SKM-1 treated with dmso at 0.1 percent for 144 hours (cell line): ENCODE data around the gene ELAVL2.

ENCODE experiments used
- DNase-seq: peaks from one replicate; lab custom pipeline; 2025; ENCODE audit not compliant: unreplicated experiment; lab: John Stamatoyannopoulos, UW

Gene ELAVL2

GRCh38 chr9:23826120-23826629, at the start of gene ELAVL2:
TSS of gene ELAVL2 (minus strand) at chr9:23826240. CDS start at chr9:23762234, 64,006 bp downstream.
- DNase-seq: no peak

GRCh38 chr9:23858234-23858633, 32.2 kb upstream of the ELAVL2 start:
- no peak for DNase-seq

GRCh38 chr9:23855873-23856604, 30.0 kb upstream of the ELAVL2 start:
- DNase-seq: no peak

- no peak for DNase-seq
Measured at GRCh38 chr9:23850690-23851629, 24.9 kb upstream of the ELAVL2 start.

DNA sequence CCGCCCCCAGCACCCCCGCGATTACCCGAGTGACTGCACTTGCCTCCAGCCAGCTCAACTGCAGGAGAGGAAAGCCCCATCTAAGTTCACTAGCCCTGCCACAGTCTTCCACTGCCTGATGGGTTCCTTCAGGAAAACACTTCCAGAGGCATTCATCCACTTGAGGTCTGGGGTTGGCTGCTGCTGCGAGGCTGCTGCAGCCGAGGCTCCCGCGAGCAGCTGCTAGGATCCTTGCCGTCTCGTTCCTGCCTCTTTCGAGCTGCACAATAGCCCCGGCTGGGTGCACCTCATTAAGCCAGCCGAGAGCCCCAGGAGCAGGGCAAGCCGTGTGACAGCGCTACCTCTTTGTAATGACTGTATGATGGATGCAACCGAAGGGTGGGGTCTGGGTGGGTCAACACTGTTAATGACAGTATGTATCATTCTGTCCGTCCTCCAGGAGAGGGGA, 24.2 kb upstream of the ELAVL2 start:
- no peak for DNase-seq

GRCh38 chr9:23849379-23850035, 23.5 kb upstream of the ELAVL2 start:
- no peak for DNase-seq

- no peak for DNase-seq
Measured at GRCh38 chr9:23842565-23843129, 16.6 kb upstream of the ELAVL2 start.

- DNase-seq: no peak
Measured at GRCh38 chr9:23841304-23841703, 15.3 kb upstream of the ELAVL2 start.

DNA sequence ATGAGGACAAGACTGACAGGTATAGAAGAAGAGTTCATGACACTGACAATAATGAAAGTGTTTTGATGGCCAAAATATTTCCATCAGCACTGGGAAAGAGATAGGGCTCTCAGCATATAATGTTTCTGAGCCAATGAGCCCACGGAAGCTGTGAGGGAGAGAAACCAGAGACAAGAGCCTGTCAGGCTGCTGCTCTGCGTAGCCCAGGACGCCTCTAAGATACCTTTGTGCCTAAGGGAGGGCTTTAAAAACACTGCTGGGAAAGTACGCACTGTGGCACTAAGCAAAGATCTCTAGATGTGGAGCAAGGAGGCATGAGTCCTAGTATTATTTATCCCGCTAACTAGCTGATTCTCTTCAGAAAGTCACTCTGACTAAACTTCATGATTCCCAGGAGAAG, 11.0 kb upstream of the ELAVL2 start:
- DNase-seq: no peak

DNA sequence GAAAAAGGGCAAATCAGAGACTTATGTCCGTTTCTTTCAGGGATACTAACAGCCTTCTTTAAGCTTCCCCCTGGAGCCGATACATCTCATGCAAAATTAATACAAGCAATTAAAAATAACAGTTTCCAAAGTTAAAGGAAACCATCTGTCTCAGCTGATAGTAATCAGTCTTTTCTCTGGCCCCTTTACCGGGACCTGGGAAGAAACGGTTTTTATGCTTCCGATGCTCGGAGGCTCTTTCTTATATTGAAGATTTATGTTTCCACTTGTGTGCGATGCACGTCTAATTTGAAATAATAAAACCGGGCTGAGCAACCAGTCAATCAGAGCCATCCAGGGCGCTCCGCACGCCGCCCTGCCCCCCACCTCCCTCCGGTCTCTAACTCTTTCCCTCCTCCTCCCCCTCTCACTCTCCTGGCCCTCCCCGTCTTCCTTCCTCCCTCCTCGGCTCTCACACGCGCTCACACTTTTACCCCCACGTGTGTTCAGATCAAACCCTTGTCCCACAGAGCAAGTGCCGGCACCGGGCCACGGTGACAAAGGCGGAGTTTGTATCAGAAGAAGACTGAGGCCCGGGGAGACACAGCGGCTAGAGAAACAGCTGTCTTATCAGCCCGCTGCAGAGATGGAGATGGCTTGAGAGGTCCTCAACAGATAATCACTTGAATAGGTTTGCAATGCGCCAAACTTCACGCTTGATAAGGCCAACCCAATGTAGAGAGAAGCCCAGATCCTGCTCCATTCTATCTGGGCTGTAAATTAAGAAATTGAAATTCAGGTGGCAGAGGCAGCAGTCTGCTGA, 5.1 kb upstream of the ELAVL2 start:
- no peak for DNase-seq

DNA sequence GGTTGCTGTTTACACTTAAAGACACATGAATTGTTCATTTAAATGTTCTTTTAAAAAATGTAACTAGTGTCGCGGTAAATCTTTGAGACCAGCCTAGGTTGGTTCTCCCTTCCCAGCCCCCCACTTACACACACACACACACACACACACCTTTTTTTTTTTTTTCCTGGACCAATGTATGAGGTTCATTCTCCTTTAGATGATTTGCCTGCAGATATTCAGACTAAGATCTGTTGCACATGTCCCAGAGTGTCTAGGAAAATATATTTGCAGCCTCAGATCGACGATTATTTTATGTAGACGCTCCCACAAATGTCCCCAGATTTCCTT, 4.4 kb upstream of the ELAVL2 start:
- no peak for DNase-seq

- no peak for DNase-seq
Measured at GRCh38 chr9:23829580-23830475, 3.8 kb upstream of the ELAVL2 start.

DNA sequence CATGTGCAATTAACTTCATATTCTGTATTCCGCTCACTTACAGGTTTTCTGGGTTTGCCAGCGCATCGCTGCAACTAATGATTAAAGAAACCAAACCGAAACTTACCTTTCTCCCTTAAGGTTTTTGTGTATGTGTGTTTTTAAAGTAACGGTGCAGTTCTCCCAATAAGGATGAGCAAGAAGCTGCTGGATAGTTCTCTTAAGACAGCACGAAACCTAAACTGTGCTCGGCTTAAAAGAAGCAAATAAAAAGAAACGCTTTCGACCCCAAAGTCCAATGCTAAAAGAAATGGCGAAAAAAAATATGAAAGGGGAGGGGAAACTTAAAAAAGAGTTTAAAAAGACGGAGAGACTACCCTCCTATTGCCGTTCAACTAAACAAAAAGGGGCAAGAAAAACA, 340 bp downstream of the ELAVL2 start:
- no peak for DNase-seq

DNA sequence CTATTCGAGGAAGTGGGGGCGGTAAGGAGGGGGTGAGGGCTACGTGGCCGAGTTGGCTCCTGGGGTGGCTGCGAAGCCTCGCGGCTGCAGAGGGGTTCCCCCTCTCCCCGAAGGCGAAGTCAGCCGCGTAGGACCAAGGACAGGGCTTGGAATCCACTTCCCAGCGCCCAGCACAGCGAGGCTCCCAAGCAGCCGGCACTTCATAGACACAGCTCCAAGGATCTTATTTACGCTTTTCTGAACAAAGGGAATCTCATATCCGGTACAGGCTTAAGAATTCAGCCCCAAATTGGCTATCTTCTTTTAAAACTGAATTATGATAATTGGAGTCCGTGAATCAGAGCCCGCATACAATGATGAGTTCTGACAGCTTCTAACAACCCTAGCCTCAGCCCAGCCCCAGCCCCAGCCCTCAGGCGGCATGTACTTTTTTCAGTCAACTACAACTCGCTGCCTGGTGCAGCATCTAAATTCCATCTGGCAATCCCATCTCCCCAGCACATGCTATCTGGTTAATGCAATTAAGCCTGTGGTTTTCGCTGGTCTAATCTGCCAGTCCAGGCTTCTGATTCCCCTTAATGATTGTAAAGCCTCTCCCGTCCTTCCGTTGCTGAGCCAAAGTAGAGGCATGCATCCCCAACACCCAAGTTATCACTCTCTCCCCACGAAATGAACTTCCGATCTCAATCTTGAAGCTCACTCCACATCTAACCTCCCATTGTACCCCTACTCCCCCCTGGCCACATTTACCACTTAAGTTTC, 1.0 kb downstream of the ELAVL2 start:
- DNase-seq: no peak

- DNase-seq: no peak
Measured at GRCh38 chr9:23823986-23824829, 1.8 kb downstream of the ELAVL2 start.

- DNase-seq: no peak
Measured at GRCh38 chr9:23823269-23823668, 2.8 kb downstream of the ELAVL2 start.

DNA sequence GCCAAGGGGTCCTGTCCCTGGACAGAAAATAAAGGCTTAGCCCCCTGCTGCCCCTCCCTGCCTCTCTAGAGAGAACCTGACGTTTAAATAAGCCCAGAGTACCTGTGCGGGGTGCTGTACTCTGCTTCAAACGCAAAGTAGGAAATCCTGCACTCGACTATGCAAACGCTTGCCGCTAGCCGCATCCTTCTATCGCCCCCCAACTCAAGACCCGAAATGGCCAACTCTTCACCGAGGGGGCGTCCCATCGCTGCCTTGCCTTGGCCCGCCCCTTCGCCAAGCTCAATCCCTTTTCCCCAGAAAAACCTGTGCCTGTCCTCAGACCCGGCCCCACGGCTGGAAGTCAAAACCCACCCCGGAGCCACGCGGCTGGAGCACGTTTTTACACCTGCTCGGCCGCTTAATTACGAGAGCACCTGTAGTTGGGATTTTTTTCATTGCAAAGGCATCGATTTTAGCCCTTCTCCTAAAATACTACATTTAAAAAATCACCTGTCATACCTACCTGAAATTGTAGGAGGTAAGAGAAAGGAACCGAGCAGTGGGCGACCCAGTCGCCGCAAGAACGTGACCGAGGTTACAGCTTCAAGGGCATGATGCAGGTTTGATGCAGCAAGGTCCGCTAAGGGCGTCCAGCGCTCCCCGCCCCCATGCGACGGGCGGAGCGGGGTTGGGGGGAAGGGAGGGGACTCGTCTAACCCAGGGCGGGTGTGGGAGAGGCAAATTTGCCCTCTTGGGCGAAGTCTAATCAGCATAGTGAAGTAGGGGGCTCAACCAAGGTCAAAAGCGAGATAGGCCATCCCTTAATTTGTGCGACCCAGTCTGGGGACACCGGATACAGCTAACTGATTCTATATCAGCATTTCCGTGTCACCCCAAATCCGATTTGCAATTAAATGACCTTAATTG, 3.5 kb downstream of the ELAVL2 start:
- no peak for DNase-seq
